Ecto neural progenitor cell (in vitro differentiated cells): ENCODE data around the gene STXBP4.

Experiments
- DNase-seq: peaks from one replicate; pipeline ENCODE4 v3.0.0-alpha.2; 2018; ENCODE audit warnings: low spot score

The STXBP4 gene

GRCh38 chr17:54968262-54968987 is at the start of gene STXBP4, which contains the start of gene COX11:
STXBP4 (plus strand) TSS chr17:54968765; CDS start chr17:54986220, 17,455 bp downstream.
COX11 (minus strand) TSS chr17:54968654; CDS start chr17:54968646, 8 bp downstream.
- DNase-seq = peak; percentile 98

- no peak for DNase-seq
Observed at GRCh38 chr17:54919425-54919824, 49.1 kb upstream of the STXBP4 start.

GRCh38 chr17:54920819-54921218 is 47.7 kb upstream of the STXBP4 start:
- no peak for DNase-seq

DNA sequence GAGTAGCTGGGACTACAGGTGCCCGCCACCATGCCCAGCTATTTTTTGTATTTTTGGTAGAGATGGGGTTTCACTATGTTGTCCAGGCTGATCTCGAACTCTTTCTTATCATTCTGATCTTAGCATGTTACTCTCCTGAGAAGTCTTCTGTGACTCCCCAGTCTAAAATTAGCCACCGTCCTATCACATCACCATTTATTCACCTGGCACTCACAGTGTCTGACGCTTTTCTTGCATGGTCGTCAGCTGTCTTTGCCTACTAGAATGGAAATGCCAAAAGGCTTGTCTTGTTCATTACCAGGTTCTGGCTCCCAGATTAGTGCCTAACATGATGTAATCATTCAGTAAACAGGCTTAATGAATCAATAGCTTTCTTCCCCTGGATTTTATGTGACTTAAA is 44.2 kb upstream of the STXBP4 start:
- DNase-seq = no peak

- DNase-seq = no peak
Observed at GRCh38 chr17:54927525-54927924, 41.0 kb upstream of the STXBP4 start.

- DNase-seq = no peak
Observed at GRCh38 chr17:54932711-54933110, 35.9 kb upstream of the STXBP4 start.

- DNase-seq = no peak
Observed at GRCh38 chr17:54933921-54934320, 34.6 kb upstream of the STXBP4 start.

GRCh38 chr17:54935471-54935870 is 33.1 kb upstream of the STXBP4 start:
- no peak for DNase-seq

DNA sequence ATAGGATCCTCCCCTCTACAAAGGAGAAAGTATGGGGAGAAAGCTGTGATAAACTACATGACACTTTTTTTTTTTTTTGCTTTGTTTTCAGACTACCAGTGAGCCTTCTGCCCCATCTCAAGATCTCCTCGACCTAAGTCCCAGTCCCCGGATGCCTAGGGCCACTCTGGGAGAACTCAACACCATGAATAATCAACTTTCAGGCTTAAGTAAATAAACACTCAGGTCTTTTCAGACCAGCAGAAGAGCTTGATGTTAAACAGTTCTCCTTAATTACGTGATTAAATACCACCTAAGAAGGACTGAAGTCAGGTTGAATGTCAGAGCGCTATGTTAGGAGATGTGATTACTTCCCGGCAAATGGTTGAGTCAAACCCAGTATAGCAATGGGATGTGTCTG is 31.5 kb upstream of the STXBP4 start:
- DNase-seq = no peak

DNA sequence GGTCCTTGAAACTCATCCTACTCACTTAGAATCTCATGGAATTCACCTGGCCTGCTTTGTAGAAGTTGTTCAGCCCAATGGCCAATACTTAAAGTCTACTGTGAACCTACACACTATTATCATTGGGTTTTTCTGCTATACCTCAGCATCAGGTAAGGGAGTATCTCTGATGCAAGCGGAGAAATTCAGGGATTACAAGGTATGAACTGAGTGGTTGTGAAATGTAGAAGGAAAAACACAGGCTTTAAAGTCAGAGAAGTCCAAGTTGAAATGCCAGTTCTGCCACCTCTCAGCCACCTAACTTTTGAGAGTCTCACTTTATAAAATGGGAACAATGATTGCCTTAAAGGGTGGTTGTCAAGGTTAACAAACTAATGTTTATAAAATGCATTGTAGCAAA is 31.1 kb upstream of the STXBP4 start:
- no peak for DNase-seq

- DNase-seq = no peak
Observed at GRCh38 chr17:54941285-54941684, 27.3 kb upstream of the STXBP4 start.

GRCh38 chr17:54944796-54945195 is 23.8 kb upstream of the STXBP4 start:
- DNase-seq = no peak

DNA sequence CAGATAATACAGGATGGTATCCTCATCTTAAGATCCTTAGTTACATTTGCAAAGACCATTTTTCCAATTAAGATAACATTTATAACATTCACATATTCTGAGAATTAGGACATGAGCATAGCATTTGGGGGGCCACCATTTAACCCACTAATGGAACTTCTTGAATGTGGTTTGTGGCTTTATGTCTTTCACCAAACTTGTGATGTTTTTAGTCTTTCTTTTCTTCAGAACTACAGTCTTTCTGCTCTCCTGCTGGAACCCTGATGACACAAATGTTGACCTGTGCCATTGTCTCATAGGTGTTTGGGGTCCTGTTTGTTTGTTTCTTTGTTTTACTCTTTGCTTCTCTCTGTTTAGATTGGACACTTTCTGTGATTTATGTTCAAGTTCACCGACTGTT is 23.3 kb upstream of the STXBP4 start:
- DNase-seq = no peak

DNA sequence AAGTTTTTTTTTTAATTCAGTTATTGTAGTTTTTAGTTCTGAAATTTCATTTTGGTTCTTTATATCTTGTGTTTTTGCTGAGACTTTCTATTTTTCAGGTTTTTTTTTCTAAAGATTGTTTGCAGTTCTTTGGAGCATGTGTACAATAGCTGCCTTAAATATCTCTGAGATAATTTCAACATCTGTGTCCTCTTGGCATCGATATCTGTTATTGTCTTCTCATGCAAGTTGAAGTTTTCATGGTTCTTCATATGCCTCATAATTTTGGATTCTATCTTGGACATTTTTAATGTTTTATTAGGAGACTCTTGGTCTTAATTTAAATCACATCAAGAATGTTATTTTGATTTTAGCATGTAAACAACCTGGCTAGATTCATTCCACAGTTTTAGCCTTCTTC is 22.9 kb upstream of the STXBP4 start:
- no peak for DNase-seq

- DNase-seq = no peak
Observed at GRCh38 chr17:54947396-54947795, 21.2 kb upstream of the STXBP4 start.

DNA sequence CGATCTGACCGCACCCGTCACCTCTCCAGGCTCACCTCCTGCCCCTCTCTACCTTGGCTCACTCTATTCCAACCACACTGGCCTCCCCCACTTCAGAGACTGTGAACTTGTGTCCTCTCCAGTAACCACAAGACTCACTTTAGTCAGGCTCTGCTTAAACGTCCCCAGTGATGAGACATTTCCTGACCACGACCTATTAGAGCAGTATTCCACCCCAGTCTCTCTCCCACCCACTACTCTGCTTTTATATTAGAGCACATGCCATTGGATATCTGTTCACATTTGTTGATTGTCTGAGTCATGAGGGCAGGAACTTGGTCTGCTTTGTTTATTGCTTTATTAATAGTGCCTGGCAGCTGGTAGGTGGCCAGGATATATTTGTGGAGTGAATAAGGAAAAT is 20.2 kb upstream of the STXBP4 start:
- DNase-seq = no peak

DNA sequence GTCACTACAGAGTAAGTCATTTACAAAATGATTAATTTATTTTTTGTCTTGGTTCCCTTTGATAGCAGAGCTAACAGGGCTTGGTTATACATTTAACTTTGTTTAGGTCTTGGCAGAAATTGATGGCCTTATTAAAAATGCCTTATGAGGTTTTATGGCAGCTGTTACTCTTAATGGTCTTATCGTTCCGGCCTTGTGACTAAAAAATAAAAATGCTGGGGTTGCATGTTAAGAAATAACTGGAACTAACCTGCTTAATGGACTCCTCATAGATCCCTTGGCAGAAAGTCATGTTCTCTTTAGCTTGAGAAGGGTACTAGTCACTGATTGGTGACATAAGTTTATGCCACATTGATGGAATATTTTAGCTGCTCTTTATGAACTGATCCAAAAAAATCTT is 18.4 kb upstream of the STXBP4 start:
- DNase-seq = no peak

GRCh38 chr17:54951286-54951685 is 17.3 kb upstream of the STXBP4 start:
- DNase-seq = no peak

- no peak for DNase-seq
Observed at GRCh38 chr17:54956791-54957190, 11.8 kb upstream of the STXBP4 start.

GRCh38 chr17:54967621-54968261 is 824 bp upstream of the STXBP4 start:
- DNase-seq = peak; percentile 53

DNA sequence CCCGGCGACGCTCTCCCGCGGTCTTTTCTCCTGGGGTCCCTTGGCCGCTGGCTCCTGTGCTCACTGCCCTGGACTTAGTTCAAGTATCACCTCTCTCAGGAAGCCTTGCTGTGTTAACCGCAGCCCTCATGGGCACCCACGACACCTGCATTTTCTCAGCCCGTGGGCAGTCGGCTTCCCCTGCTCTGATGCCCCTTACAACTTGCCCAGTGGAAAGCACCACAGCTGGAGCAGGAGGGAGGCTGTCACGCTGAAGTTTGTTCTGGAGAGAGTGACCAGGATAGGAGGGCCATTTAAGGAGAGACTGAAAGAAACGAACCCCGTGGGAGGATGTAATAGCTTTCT is 395 bp downstream of the STXBP4 start:
- DNase-seq = no peak

- no peak for DNase-seq
Observed at GRCh38 chr17:54969658-54970572, 1.4 kb downstream of the STXBP4 start.

DNA sequence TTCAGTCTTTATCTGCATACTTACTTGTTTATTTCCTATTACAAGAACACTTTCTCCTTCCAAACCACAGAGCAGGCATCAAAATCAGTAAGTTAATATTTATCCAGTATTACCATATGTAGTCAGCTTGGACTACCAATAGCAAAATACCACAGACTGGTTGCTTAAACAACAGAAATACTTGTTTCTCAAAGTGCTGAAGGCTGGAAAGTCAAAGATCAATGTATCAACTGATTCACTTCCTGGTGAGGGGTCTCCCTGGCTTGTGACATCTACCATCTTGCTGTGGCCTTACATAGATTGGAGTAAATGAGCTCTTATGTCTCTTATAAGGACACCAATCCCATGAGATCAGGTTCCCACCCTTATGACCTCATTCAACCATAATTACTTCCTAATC is 2.6 kb downstream of the STXBP4 start:
- DNase-seq = no peak
